ENCODE results near the gene ATRAID.
A peak's percentile ranks its signal among the peaks of the same experiment; 100 is the strongest.

ATRAID gene

DNA sequence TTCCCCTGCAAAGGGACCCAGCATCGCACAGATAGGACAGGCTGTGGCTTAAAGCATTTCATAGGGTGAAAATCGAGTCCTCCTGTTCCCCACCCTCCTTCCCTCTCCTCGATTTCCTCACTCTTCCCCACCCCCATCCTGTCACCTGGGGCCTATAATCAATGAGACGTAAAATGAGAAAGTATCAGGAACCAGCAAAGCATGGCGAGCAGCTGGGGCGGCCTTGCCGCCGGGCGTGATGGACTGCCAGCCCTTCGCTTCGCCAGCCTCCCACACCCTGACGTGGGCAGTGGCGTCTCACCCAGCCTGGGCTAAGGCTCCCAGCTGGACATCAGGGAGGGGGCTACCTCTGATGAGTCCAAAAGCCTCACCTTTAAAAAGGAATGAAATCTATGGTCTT is 39.9 kb downstream of the ATRAID start:
- no peak for DNase-seq

DNA sequence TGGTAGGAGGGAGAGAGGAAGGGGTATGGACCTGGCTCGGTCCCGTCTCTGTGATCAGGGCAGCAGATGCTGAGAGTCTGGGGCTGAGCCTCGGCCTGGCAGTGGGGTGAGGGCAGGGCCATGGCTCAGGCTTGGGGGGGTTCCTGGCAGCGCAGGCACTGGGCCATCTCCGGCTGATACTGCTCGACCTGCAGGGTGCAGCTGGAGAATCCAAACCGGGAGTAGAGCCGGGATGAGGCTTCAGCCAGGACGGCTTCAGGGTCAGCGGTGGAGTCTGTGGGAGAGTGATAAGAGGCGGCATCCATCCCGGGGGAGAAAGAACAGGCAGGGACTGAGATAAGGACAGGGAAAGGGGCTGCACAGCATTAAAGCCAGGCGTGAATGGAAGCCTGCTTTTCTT is 43.3 kb downstream of the ATRAID start:
- DNase-seq: no peak

DNA sequence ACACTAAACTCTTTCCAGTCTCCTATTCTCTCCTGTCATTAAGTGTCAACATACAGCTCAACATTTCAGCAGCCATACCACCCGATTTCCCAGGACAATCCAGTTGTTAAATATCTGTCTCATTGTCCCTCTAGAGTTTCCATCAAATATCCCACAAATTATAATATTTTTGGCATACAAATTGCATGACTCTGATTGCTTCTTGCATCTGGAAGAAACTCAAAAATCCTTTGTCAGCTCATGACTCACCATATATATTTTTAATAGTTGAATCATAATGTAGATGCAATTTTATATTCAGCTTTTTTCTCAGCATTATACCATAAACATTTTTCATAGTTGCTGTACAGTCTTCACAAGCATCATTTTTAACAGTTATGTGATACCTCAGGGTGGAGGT is 43.8 kb downstream of the ATRAID start:
- no peak for DNase-seq

DNA sequence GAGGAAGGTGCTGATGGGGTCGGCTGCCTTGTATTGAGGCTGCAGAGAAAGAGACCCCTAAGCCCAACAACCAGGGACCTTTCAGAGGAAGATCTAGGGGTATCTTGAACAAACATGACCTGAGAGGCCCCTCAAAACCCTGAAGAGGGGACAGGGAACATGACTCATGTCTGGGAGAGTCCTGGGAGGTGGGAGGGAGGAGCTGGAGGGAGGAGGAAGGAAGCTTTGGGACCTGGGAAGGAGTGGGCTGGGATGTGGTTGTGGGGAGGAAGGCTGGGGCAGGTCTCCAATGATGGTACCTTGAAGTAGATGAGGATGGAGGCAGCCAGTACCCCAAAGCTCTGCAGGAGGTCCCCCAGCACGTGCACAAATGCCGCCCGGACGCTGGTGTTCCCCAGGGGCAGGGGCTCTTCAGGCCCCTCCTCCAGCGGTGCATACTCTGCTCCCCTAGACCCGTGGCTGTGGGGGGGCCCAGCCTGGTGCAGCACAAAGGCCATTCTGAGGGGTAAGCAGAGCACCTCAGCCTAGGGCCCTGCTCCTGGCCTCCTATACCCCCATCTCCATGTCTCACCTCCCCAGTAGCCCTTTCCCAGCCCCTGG is 45.1 kb downstream of the ATRAID start:
- no peak for DNase-seq

DNA sequence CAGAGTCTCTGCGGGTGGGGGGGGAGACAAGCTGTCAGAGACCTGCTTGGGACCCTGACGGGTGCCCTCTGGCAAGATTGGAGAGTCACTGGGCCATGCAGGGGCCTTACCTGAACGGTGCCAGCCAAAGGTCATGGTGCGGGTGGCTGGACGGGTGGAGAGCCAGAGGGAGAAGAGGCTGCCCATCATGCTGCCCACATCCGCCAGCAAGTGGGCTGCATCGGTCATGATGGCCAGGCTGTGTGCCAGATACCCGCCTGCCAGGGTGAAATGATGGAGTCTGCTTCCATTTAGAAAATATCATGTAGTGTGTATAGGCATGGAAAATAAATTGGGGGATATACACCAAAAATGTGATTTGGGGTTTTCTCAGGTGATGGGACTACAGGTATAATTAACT is 46.2 kb downstream of the ATRAID start:
- DNase-seq: no peak

DNA sequence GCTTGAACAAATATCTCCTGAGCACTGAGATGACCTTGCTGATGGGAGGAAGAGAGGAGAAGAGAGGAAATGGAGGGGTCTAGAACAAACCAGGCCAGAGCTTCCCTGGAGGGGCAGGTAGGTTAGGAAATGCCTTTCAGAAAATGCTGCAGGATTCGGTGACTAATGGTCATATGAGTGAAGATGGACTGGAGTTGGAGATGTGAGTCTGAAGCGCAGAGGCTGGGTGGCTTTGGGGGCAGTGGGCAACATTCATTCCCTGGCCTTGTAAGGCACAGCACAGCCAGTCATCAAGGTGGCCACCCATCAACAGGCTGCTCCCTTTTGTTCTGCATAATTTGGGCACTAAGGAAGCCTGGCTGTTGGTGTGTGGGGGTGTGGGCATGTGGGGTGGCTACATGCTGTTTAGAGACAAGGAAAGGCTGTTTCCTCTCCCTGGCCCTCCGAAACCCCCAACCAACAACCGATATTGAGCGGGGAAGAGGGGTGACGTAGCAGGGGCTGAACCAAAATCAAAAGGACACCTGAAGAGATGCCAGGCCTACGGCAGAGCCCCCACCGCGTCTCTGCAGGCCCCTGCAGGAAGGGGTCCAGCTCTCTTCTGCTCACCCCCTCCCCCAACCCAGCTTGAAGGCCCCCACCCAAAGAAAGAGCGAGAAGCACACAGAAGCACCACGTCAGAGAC is 49.5 kb downstream of the ATRAID start:
- peak in 1 of 3 donors; percentile 12 for DNase-seq

DNA sequence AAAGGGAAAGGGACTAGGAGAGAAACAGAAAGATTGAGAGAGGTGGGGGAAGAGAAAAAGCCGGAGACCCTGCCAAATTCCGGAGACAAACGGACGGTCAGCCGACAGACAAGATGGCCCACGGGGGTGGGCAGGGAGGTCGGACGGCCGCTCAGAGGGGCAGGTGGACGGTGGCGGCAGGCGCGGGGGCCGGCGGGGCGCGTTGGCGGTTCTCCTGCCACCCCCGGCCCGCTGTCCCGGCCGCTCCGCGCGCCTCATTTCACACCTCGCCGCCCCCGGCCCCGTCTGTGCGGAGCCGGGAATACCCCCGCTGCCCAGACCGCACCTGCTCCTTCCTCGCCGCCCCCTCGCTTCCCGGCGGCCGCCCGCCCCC is 50.1 kb downstream of the ATRAID start:
- DNase-seq: no peak

DNA sequence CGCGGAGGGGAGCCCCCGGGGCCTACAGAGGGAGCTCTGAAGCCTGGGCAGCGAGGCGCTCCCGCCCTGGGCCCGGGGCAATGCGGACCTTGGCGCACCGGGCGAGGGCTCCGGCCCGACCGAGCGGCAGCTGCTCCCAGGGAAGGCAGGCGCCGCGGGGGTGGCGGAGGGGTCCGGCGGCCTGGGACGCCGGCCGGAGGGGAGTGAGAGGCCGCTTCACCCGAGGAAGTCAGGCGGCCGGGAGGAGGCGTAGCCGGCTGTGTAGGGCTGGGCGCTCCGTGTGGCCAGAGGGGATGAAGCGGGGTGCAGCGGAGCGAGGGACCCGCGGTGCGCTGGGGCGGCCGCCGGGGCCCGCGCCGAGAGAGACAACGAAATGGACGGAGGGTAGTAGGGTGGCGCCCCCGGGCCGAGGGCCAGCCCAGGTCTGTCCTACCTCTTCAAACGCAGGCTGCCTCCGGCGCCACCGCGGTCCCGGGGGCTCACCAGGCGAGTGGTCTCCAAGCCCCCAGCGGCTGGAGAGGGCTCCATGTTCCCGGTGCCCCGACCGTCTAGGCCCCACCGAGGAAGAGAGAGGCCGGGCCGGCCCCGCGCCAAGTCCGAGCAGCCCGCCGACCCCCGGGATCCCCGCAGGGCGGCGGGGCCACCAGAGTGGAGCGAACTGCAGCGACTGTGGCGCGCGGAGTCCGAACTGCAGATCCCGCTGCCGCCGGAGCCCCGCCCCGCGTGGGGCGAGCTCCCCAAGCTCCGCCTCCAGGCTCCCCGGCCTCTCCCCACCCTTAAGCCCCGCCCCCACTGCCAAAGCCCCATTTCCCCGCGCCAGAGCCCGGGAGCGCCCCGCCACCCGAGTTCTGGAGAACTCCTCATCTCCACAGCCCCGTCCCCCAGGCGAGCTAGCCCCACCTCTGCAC is 50.8 kb downstream of the ATRAID start, which contains the start of gene SLC30A3:
Gene SLC30A3 (minus strand): TSS at position 669 of the 908 bp plus-strand sequence. CDS start 141 bp downstream, at position 528.
- peak; percentile 79 to 94 (median 87) for DNase-seq

DNA sequence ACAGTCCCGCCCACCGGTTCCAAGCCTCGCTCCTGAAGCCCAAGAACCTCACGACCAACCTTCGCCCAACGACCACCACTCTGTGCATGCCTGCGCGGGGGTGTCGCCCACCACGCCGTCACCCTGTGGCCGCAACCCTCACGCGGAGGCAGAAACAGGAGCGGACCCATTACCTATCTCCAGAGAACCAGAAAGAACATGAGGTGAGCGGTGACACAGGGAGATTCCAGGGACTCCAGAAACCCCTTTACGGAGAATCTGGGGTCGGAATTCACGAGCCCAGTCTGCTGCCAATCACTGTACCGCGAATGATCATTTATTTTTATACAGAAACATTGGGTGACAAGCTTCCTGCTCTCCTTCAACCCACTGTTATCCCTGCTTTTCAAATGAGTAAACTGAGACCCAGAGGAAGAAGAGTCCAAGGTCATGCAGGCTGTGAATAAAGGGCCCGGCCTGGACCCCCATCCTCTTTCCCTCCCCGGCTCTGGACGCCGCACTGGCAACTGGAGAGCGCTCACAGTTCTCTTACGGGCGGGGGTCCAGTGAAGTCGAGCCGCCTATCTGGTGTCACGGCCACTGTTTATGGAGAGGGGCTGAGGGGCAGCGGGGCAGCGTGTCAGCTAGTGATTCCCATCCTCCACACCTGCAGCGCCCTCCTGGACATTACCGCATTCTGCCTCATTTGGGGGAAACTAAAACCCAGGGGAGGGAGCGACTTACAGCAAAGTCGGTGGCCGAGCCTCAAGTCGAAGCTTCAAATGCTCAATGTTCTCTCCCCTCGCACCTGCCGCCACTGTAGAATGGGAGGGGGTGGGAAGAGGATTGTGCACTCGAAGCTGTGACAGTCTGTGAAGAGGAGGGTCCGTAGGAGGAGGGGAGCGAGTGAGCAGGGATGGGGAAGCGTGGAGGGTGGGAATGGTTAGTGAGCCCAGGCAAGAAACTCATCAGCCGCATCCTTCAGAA is 51.7 kb downstream of the ATRAID start:
- DNase-seq: peak in 1 of 3 donors; percentile 15

DNA sequence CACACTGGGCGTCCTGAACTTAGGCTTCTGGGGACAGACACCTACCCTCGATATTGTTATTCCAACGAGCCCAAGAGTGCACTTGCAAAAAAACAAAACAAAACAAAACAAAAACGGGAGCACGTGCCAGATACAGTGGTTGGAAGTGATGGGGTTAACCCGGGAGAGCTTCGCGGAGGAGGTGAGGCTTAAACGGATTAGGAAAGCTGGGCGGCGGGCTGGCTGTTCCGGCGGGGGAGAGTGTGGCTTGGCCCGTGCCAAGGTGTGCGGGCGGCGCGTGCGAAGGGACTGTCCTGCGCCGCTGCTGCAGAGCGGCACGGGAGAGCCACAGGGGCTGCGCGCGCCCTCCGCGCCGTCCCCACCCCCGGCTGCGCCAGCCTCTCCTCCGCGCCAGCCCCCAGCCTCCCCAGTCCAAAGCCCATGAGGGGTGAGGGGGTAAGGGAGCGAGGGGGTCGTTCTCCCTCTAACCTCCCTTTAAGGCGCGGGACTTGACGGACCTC is 52.5 kb downstream of the ATRAID start:
- peak in 1 of 3 donors; percentile 24 for DNase-seq

DNA sequence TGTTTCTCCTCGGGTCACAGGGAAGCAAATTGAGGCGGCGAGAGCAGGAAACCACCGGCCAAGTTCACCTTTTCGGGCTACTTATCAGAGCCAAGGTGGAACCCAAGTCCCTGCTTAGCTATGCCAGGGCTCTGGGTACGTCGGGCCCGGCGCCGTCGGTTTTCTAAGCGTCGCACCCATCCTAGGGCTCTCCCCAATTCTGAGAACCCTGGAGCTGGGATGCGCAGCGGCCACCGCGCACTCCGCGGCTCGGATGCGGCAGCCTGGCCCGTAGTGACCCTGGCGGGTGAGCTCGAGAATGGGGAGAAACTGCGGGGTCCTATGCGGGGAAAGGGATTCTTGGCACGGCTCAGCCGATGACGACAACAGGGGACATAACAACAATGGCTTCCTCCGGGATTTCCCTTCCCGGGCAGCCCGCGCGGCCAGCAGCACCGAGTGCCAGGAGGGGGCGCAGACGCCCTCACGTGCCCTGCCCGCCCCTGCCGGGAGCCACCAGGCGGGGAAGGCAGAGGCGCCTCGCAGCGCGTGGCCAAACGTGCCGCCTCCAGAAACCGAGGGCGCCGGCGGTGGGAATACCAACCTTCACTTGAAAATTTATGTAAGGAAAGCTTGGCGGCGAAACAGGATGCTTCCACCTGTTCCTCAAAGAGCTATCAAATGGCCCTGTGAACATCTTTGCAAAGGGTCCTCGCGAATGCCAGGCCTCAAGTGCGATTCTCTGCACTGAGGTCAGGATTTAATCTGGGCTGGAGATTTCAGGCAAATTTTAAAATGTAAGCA is 53.1 kb downstream of the ATRAID start:
- DNase-seq: peak; percentile 86 to 93 (median 89)

DNA sequence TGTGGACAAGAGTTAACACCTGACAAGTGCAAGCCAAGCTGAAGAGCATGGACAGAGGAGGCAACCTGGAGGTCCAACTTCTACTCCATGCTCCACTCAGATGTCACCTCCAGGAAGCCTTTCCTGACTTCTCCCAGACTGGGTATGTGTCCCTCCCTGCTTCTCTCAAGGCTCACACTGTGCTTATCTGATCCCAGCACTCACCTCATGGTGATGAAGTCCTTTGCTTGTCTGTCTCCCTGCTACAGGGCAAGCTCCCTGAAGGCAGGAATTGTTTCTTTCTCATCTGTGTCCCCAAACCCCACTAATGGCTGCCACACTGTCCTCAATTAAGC is 53.7 kb downstream of the ATRAID start:
- DNase-seq: no peak

Measured in suppressor macrophage treated with lipopolysaccharide for 1 hour (primary cell).